DMS114 treated with DMSO at 0.1 percent for 48 hours (cell line): Measurements from ENCODE around the gene RCAN3.
"Not testable (repeated sequence)": the region's sequence is repeated elsewhere in the genome, so short reads cannot be mapped to it uniquely, and the experiment has no call there.

ENCODE experiments used
- DNase-seq: peaks from one replicate; lab custom pipeline; 2025; ENCODE audit not compliant: unreplicated experiment; lab: John Stamatoyannopoulos, UW

Gene RCAN3

GRCh38 chr1:24508911-24509310, 6.3 kb downstream of the RCAN3 start:
- no peak for DNase-seq

GRCh38 chr1:24513706-24514105, 11.1 kb downstream of the RCAN3 start:
- no peak for DNase-seq

- no peak for DNase-seq
Measured at GRCh38 chr1:24514946-24515345, 12.3 kb downstream of the RCAN3 start.

GRCh38 chr1:24515671-24516209, 13.1 kb downstream of the RCAN3 start:
- DNase-seq = not testable (repeated sequence)

GRCh38 chr1:24516506-24516905, 13.9 kb downstream of the RCAN3 start:
- DNase-seq = no peak

- no peak for DNase-seq
Measured at GRCh38 chr1:24517898-24518297, 15.3 kb downstream of the RCAN3 start.

- DNase-seq = not testable (repeated sequence)
Measured at GRCh38 chr1:24520282-24520681, 17.6 kb downstream of the RCAN3 start.

GRCh38 chr1:24525606-24526005, 23.0 kb downstream of the RCAN3 start:
- no peak for DNase-seq

GRCh38 chr1:24526045-24526444, 23.4 kb downstream of the RCAN3 start:
- no peak for DNase-seq

- DNase-seq = no peak
Measured at GRCh38 chr1:24526940-24527542, 24.4 kb downstream of the RCAN3 start.

- no peak for DNase-seq
Measured at GRCh38 chr1:24528744-24529143, 26.1 kb downstream of the RCAN3 start.

- DNase-seq = not testable (repeated sequence)
Measured at GRCh38 chr1:24529292-24529691, 26.7 kb downstream of the RCAN3 start.

GRCh38 chr1:24535021-24535424, 32.4 kb downstream of the RCAN3 start:
- no peak for DNase-seq

- no peak for DNase-seq
Measured at GRCh38 chr1:24535778-24536177, 33.1 kb downstream of the RCAN3 start.

GRCh38 chr1:24536391-24536840, 33.8 kb downstream of the RCAN3 start:
- no peak for DNase-seq

GRCh38 chr1:24540051-24540905, 37.6 kb downstream of the RCAN3 start:
- no peak for DNase-seq

- no peak for DNase-seq
Measured at GRCh38 chr1:24540906-24541710, 38.5 kb downstream of the RCAN3 start.

- no peak for DNase-seq
Measured at GRCh38 chr1:24541711-24542346, 39.2 kb downstream of the RCAN3 start.

GRCh38 chr1:24544239-24544638, 41.6 kb downstream of the RCAN3 start:
- no peak for DNase-seq

GRCh38 chr1:24545662-24546061, 43.0 kb downstream of the RCAN3 start:
- DNase-seq = no peak

GRCh38 chr1:24547195-24547594, 44.6 kb downstream of the RCAN3 start:
- no peak for DNase-seq
